Neural cell (in vitro differentiated cells): ENCODE data around the gene WDR91.

Experiments
- EP300 ChIP-seq: fragments of 450-650 bp; conservative IDR thresholded peaks from 2 replicates; pipeline ENCODE4 v1.6.1; 2014; ENCODE audit warnings: antibody characterized with exemption, mild to moderate bottlenecking, moderate library complexity; ENCODE audit not compliant: poor library complexity, severe bottlenecking
- EZH2 ChIP-seq: fragments of 200-600, 300-800 bp; shearing (Covaris generic), sonication (generic); IDR thresholded peaks from 2 replicates; pipeline ENCODE4 v1.6.1; 2014; ENCODE audit warnings: antibody characterized with exemption, low read length, borderline replicate concordance, mild to moderate bottlenecking; ENCODE audit not compliant: insufficient read depth, poor library complexity, severe bottlenecking
- POLR2AphosphoS5 ChIP-seq: IDR thresholded peaks from 2 replicates; pipeline ENCODE4 v1.6.1; 2012
- RAD21 ChIP-seq: fragments of 450-650 bp; conservative IDR thresholded peaks from 2 replicates; pipeline ENCODE4 v1.6.1; 2014; ENCODE audit warnings: antibody characterized with exemption, mild to moderate bottlenecking, moderate library complexity
- SMC3 ChIP-seq: fragments of 450-650 bp; conservative IDR thresholded peaks from 2 replicates; pipeline ENCODE4 v1.6.1; 2014; ENCODE audit warnings: antibody characterized with exemption, mild to moderate bottlenecking, moderate library complexity; ENCODE audit not compliant: poor library complexity
- TAF1 ChIP-seq: IDR thresholded peaks from 2 replicates; pipeline ENCODE4 v1.6.1; 2012; ENCODE audit warnings: low read depth
- TF ChIP-seq, protein P1 (sequence below): fragments of 450-650 bp; IDR thresholded peaks from 2 replicates; pipeline ENCODE4 v1.5.1; 2014; ENCODE audit warnings: antibody characterized with exemption, mild to moderate bottlenecking, moderate library complexity; ENCODE audit not compliant: poor library complexity, severe bottlenecking
- TF ChIP-seq, protein P2 (sequence below): IDR thresholded peaks from 2 replicates; pipeline ENCODE4 v1.6.1; 2012; ENCODE audit warnings: borderline replicate concordance

GRCh38 chr7:135234727-135235126 lies 23.4 kb upstream of the WDR91 start:
- TF ChIP-seq, protein P1, sequence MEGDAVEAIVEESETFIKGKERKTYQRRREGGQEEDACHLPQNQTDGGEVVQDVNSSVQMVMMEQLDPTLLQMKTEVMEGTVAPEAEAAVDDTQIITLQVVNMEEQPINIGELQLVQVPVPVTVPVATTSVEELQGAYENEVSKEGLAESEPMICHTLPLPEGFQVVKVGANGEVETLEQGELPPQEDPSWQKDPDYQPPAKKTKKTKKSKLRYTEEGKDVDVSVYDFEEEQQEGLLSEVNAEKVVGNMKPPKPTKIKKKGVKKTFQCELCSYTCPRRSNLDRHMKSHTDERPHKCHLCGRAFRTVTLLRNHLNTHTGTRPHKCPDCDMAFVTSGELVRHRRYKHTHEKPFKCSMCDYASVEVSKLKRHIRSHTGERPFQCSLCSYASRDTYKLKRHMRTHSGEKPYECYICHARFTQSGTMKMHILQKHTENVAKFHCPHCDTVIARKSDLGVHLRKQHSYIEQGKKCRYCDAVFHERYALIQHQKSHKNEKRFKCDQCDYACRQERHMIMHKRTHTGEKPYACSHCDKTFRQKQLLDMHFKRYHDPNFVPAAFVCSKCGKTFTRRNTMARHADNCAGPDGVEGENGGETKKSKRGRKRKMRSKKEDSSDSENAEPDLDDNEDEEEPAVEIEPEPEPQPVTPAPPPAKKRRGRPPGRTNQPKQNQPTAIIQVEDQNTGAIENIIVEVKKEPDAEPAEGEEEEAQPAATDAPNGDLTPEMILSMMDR, result no peak
- no peak for TF ChIP-seq SMC3
- TF ChIP-seq POLR2AphosphoS5, result no peak
- TF ChIP-seq EZH2, result no peak
- TF ChIP-seq EP300, result no peak
- TF ChIP-seq TAF1, result no peak
- TF ChIP-seq, protein P2, sequence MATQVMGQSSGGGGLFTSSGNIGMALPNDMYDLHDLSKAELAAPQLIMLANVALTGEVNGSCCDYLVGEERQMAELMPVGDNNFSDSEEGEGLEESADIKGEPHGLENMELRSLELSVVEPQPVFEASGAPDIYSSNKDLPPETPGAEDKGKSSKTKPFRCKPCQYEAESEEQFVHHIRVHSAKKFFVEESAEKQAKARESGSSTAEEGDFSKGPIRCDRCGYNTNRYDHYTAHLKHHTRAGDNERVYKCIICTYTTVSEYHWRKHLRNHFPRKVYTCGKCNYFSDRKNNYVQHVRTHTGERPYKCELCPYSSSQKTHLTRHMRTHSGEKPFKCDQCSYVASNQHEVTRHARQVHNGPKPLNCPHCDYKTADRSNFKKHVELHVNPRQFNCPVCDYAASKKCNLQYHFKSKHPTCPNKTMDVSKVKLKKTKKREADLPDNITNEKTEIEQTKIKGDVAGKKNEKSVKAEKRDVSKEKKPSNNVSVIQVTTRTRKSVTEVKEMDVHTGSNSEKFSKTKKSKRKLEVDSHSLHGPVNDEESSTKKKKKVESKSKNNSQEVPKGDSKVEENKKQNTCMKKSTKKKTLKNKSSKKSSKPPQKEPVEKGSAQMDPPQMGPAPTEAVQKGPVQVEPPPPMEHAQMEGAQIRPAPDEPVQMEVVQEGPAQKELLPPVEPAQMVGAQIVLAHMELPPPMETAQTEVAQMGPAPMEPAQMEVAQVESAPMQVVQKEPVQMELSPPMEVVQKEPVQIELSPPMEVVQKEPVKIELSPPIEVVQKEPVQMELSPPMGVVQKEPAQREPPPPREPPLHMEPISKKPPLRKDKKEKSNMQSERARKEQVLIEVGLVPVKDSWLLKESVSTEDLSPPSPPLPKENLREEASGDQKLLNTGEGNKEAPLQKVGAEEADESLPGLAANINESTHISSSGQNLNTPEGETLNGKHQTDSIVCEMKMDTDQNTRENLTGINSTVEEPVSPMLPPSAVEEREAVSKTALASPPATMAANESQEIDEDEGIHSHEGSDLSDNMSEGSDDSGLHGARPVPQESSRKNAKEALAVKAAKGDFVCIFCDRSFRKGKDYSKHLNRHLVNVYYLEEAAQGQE, result no peak
- TF ChIP-seq RAD21, result no peak
